GM19023 (cell line): ENCODE measurements around the gene CYB5R2.

Experiments
- ATAC-seq: cut with Tn5 transposase; IDR thresholded peaks from one replicate; pipeline ENCODE4 v1.9.1; 2021; ENCODE audit warnings: mild to moderate bottlenecking, moderate library complexity; ENCODE audit not compliant: unreplicated experiment

Gene CYB5R2

GRCh38 chr11:7638710-7639642 lies 34.3 kb downstream of the CYB5R2 start:
- ATAC-seq: no peak

- no peak for ATAC-seq
Measured at GRCh38 chr11:7637447-7638157, 35.7 kb downstream of the CYB5R2 start.

GRCh38 chr11:7636350-7636749 lies 37.0 kb downstream of the CYB5R2 start:
- no peak for ATAC-seq

DNA sequence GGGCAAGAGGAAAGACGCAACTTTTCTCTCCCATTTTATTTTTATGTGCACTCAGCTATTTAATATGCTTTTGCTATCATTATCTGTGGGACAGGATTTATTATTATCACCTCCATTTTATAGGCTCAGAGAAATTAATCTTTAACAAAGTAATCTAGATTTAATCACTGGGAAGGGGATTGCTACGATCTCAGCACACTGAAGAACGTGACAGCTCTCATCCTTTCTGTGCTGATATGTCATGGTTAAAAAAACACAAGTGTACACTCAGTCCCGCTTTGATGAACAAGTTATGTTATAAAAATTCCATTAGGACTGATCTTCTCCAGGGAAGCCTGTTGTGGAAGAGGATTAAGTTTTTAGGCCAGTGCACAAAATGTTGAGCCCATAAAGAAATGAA lies 37.6 kb downstream of the CYB5R2 start:
- no peak for ATAC-seq

DNA sequence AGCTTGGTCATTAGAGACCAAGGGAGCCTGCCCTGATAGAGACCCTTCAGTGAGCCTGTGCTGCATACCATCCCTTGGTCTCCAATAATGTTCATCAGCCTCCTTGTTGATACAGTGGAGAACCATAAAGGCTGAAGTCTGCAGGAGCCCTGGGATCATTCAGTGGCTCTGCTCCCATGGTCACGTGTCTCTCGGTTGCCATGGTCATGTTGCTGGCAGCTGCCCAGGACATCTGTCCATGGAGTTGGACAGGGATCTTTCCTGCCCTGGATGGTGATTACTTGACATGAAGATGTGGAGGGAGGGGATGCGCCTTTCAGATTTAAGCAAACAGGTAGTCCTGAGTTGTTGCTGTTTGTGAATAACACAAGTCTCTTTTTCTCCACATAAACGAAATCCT lies 38.2 kb downstream of the CYB5R2 start:
- no peak for ATAC-seq

- no peak for ATAC-seq
Measured at GRCh38 chr11:7632211-7632610, 41.1 kb downstream of the CYB5R2 start.

DNA sequence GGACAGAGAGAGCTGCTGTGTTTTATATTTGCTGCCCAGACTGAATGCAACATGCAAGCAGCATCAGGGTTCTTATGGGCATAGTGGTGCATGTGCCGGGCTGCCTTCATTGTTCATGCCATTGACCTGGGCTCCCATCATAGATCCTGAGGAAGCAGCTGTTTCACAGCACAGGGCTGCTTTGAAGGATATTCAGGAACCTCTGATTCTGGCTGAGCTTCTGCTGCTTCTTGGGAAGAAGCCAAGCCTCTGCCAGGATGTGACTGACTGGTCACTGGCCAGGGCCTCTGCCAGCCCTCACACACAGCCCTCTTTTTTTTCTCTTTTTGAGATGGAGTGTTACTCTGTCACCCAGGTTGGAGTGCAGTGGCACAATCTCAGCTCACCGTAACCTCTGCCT lies 43.3 kb downstream of the CYB5R2 start:
- ATAC-seq: no peak

- no peak for ATAC-seq
Measured at GRCh38 chr11:7628660-7629059, 44.6 kb downstream of the CYB5R2 start.

DNA sequence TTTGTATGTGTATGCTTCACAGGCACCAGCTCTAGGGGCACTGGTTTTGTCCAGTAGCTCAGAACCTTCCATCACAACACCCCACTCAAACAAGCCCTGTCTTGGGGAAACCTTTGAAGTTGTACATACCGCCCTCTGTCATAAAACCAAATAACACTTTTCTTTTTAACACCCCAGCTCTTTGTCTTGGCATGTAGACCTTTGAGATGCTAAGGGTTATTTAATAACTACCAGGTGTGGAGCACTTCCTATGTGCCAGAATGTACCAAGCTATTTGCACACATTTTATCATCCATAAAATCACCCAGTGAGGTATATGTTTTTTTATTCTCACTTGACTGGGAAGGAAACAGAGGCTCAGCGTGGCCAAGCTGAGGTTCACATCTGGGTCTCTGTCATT lies 50.6 kb downstream of the CYB5R2 start:
- ATAC-seq: no peak

DNA sequence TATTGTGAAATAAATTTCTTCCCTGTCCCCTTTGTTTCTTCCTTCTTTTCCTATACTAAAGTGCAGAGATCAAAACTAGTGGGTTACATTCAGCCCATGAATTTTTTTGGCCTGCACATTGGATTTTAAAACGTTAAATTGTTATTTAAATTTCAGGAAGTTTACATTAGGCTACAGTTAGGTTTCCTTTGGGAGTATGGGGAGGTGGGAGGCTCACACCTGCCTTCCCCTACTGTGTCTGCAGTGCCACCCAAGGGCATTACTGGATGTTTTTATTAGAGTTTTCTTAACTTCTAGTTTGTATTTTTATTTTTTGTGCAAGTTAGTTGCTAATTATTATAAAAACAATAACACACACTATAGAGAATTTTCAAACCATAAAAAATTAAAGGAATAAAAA lies 51.7 kb downstream of the CYB5R2 start:
- ATAC-seq: no peak

- no peak for ATAC-seq
Measured at GRCh38 chr11:7621090-7621489, 52.2 kb downstream of the CYB5R2 start.

DNA sequence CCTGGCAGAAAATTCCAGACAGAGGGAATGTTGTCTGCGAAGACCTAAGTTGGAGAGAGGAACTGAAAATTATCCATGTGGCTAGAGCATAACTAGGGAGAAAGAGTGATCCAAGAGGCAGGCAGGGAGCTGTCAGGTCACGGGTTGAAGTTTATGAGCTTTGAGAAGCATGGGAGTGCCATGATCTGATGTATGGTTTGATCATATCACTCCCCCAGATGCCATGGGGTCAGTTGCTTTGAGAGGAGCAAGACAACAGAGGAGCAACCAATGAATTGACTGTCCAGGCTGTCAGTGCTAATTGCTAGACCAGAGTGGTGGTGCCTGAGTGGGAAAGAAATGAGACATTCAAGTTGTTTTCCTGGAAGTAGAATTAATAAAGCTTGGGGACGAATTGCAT lies 54.0 kb downstream of the CYB5R2 start:
- ATAC-seq: no peak

DNA sequence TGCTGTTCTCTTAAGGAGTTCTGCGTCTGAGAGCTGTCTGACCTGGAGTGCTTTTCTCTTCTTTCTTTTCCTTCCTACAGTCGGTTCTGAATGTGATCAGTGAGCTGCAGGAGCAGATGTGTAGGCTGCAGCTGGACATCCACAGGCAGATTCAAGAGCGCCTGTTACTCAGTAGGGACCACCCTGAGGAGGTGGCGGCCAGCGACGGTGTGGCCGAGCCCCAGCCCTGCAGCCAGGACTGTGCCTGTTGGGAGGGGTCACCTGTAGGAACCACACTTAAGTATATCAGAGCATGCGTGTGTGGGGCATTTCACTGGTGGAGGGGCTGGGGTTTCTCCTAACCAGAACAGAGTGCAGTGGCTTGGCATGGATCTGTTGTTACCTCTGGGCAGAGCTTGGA lies 56.3 kb downstream of the CYB5R2 start:
- ATAC-seq: no peak
